GM12865 (cell line): Measurements from ENCODE around the gene LIPE.

Source experiments
- DNase-seq: peaks from one replicate; pipeline ENCODE4 v3.0.0; 2010; ENCODE audit warnings: low read depth
- H3K4me3 ChIP-seq: 2 replicates; pipeline ENCODE4 v1.5.1; 2011; ENCODE audit warnings: mild to moderate bottlenecking, low read depth, low read length, control low read depth
- TF ChIP-seq, protein P1 (sequence below): IDR thresholded peaks from 2 replicates; pipeline ENCODE4 v1.5.1; 2011; ENCODE audit warnings: low read length, control low read depth, low read depth, inconsistent platforms; ENCODE audit not compliant: insufficient read depth; ENCODE audit errors: missing control alignments

The LIPE gene

DNA sequence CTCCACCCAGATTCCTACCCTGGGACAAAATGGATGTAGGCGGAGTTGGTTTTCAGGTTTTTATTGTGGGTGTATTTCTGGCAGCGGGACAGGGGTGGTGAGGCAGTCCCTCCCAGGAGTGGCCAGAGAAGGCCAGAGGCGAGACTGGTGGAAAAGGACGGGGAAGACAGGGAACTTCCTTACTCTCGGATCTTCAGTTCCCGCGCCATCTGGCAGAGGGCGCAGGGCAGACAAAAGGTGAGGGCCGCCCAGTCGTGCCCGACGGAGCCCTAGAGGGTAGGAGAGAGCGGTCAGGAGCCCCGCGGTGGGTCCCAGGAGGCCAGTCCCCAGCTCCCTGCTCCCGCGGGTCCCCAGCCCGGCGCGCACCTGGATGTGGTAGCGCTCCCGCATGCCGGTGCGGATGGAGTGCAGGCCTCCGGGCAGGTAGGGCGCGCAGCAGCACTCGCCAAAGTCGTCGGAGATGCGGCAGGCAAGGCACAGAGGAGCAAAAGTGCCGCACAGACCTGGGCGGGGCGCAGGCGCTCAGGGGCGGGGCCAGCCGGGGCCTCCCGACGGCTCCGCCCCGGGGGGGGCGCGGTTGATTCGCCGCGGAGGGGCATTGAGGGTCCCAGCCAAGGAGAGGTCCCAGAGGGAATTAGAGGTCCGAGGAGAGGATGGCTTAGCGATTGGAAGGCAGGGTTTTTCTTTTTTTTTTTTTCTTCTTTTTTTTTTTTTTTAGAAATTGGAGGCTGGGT is 40.0 kb downstream of the LIPE start:
- DNase-seq: peak; percentile 49
- no peak overlapping the region for H3K4me3 ChIP-seq
- TF ChIP-seq, protein P1, sequence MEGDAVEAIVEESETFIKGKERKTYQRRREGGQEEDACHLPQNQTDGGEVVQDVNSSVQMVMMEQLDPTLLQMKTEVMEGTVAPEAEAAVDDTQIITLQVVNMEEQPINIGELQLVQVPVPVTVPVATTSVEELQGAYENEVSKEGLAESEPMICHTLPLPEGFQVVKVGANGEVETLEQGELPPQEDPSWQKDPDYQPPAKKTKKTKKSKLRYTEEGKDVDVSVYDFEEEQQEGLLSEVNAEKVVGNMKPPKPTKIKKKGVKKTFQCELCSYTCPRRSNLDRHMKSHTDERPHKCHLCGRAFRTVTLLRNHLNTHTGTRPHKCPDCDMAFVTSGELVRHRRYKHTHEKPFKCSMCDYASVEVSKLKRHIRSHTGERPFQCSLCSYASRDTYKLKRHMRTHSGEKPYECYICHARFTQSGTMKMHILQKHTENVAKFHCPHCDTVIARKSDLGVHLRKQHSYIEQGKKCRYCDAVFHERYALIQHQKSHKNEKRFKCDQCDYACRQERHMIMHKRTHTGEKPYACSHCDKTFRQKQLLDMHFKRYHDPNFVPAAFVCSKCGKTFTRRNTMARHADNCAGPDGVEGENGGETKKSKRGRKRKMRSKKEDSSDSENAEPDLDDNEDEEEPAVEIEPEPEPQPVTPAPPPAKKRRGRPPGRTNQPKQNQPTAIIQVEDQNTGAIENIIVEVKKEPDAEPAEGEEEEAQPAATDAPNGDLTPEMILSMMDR: peak; percentile 41

DNA sequence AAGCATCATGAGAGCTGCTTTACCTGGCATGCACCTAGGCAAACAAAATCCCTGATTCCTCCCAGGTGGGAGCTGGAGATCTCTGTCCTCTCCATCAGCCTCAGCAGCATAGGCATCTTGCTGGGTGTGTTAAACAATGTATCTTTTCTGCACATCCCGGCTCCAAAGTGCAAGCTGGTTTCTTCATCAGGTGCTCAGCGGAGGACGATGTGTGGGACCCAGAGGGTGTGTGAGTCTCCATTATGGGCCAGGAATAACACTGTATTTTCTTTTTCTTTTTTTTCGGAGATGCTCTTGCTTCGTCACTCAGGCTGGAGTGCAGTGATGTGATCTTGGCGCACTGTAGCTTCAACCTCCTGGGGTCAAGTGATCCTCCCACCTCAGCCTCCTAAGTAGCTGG is 47.0 kb downstream of the LIPE start:
- TF ChIP-seq, protein P1: no peak
- no peak for DNase-seq
- H3K4me3 ChIP-seq: no peak overlapping the region

DNA sequence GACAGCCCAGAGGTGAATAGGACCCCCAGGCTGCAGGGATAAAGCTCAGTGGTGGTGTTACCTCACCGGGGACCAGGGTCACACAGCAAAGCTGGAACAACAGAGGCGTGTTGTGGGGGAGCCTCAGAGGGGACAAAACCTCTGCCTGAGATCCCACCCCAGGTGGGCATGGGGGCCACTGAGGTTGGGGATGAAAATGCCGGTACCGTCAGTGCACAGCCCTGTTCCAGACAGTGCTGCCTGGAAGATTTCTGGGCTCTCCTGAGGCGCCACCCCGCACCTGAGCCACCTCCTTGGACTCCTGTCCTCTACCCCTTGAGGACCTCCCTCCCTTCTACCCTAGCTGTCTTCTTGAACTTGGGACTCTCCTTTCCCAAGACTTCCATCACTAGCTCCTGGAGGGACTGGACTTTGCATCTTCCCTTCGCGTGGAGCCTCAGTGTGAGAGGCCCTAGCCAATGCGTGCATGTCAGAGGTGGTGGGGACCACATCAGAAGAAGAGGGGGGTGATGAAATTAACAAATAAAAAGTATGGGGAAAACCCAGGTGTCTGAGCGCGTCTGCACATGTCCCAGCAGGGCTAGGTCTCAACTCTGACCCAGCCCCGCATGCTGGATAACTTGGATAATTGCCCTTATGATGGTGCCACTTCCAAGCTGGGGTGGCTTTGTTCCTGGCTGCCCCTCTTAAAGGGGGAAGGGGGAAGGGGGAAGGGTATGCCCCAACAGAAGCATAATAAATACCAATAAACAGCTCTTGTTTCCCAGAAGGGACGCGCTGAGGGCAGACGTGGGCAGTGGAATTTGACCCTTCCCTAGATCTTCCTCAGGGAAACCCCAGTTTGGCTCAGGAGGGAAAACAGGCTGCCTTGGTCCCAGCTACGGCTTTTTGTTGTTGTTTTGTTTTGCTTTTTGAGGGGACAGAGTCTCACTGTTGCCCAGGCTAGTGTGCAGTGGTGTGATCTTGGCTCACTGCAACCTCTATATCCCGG is 48.7 kb downstream of the LIPE start:
- DNase-seq: no peak
- H3K4me3 ChIP-seq: no peak overlapping the region
- TF ChIP-seq, protein P1: no peak

DNA sequence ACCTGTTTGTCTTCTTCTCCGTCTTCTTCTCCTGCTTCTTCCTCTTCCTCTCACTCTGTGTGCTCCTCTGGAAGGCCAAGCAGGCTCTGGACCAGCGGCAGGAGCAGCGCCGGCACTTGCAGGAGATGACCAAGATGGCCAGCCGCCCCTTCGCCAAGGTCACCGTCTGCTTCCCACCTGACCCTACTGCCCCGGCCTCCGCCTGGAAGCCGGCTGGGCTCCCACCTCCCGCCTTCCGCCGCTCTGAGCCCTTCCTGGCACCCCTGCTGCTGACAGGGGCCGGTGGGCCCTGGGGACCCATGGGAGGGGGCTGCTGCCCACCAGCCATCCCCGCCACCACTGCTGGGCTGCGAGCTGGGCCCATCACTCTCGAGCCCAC is 51.0 kb downstream of the LIPE start:
- no peak for DNase-seq
- TF ChIP-seq, protein P1: no peak
- H3K4me3 ChIP-seq: no peak overlapping the region

DNA sequence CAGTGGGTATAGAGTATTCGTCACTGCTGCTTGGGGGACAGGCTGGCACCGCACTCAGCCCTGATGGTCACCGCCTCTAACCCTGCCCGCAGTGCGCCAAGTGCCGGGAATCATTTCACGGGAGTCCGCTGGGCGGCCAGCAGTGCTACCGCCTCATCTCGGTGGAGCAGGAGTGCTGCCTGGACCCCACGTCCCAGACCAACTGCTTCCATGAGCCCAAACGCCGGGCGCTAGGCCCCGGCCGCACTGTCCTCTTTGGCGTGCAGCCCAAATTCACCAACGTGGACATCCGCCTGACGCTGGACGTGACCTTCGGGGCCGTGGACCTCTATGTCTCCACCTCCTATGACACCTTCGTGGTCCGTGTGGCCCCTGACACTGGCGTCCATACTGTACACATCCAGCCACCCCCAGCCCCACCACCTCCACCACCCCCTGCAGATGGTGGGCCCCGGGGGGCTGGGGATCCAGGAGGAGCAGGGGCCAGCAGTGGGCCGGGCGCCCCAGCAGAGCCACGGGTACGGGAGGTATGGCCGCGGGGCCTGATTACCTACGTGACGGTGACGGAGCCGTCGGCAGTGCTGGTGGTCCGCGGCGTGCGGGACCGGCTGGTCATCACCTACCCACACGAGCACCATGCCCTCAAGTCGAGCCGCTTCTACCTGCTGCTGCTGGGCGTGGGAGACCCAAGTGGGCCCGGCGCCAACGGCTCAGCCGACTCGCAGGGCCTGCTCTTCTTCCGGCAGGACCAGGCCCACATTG is 51.6 kb downstream of the LIPE start:
- TF ChIP-seq, protein P1: no peak
- H3K4me3 ChIP-seq: no peak overlapping the region
- no peak for DNase-seq

DNA sequence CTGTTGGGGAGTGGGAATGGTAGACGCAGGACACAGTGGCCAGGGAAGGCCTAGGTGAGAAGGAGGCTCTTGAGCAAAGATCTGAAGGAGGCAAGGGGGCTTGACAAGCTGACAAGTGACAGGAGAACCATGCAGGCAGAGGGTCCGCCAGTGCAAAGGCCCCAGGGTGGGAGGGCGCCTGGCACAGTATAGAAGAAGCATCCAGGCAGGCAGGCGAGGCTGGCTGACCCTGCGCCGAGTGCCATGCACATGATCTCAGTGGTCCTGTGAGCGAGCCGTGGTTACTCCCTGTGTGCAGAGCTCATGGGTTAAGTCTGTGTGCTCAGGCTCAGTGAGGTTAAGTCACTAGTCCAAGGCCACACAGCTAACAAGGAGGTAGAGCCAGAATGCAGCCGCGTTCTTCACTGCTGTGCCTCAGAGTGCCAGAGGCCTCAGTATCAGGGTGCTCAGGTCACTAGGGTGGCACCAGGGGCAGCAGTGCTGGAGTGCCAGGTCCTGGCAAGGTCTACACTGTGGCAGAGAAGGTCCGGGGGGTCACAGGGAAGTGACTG is 52.3 kb downstream of the LIPE start:
- no peak for DNase-seq
- no peak overlapping the region for H3K4me3 ChIP-seq
- TF ChIP-seq, protein P1: no peak
